ENCODE measurements around the gene NFATC2.

Gene NFATC2

GRCh38 chr20:51359401-51359800, 183.1 kb downstream of the NFATC2 start:
- H3K4me3 ChIP-seq (replicated peaks; ENCODE audit: insufficient read depth, low read length) = no peak overlapping the region
- H3K27me3 ChIP-seq (ENCODE audit: insufficient read depth, poor library complexity, severe bottlenecking) = peaks cover 2% of the 10 kb centered on the region
- H3K27ac ChIP-seq (replicated peaks) = no peak overlapping the region
- no peak for TF ChIP-seq SPI1 (IDR thresholded peaks at IDR 0.05; ENCODE audit: borderline replicate concordance, low read depth)
- TF ChIP-seq POLR2AphosphoS5 (IDR thresholded peaks at IDR 0.05; ENCODE audit: low read depth) = no peak
- TF ChIP-seq CTCF (IDR thresholded peaks at IDR 0.05; ENCODE audit: insufficient read depth, low read length) = no peak
- no peak for TF ChIP-seq GABPA (IDR thresholded peaks at IDR 0.05; ENCODE audit: low read depth)
- TF ChIP-seq REST (IDR thresholded peaks at IDR 0.05; ENCODE audit: insufficient replicate concordance, low read depth) = no peak
- DNase-seq (ENCODE audit: low read depth in 1 of 2, low spot score in 1 of 2) = no peak

- H3K27me3 ChIP-seq (ENCODE audit: insufficient read depth, poor library complexity, severe bottlenecking) = peaks cover 2% of the 10 kb centered on the region
- TF ChIP-seq CTCF (IDR thresholded peaks at IDR 0.05; ENCODE audit: insufficient read depth, low read length) = no peak
- no peak for TF ChIP-seq POLR2AphosphoS5 (IDR thresholded peaks at IDR 0.05; ENCODE audit: low read depth)
- TF ChIP-seq GABPA (IDR thresholded peaks at IDR 0.05; ENCODE audit: low read depth) = no peak
- TF ChIP-seq REST (IDR thresholded peaks at IDR 0.05; ENCODE audit: insufficient replicate concordance, low read depth) = no peak
- TF ChIP-seq SPI1 (IDR thresholded peaks at IDR 0.05; ENCODE audit: borderline replicate concordance, low read depth) = no peak
Measured at GRCh38 chr20:51358032-51358724, 184.3 kb downstream of the NFATC2 start.

GRCh38 chr20:51357543-51357942, 185.0 kb downstream of the NFATC2 start:
- peaks cover 2% of the 10 kb centered on the region for H3K27me3 ChIP-seq (ENCODE audit: insufficient read depth, poor library complexity, severe bottlenecking)
- H3K27ac ChIP-seq (replicated peaks) = no peak overlapping the region
- TF ChIP-seq REST (IDR thresholded peaks at IDR 0.05; ENCODE audit: insufficient replicate concordance, low read depth) (no peak), POLR2AphosphoS5 (IDR thresholded peaks at IDR 0.05; ENCODE audit: low read depth) (no peak), CTCF (IDR thresholded peaks at IDR 0.05; ENCODE audit: insufficient read depth, low read length) (no peak), SPI1 (IDR thresholded peaks at IDR 0.05; ENCODE audit: borderline replicate concordance, low read depth) (no peak), GABPA (IDR thresholded peaks at IDR 0.05; ENCODE audit: low read depth) (no peak)
- H3K4me3 ChIP-seq (replicated peaks; ENCODE audit: insufficient read depth, low read length) = no peak overlapping the region
- DNase-seq (ENCODE audit: low read depth in 1 of 2, low spot score in 1 of 2) = no peak

More at GRCh38 chr20:51358032-51358724, 184.3 kb downstream of the NFATC2 start:
- DNase-seq (ENCODE audit: low read depth in 1 of 2, low spot score in 1 of 2) = no peak
- no peak overlapping the region for H3K4me3 ChIP-seq (replicated peaks; ENCODE audit: insufficient read depth, low read length)
- no peak overlapping the region for H3K27ac ChIP-seq (replicated peaks)

Data from HL-60 (cell line).